HG03565 (cell line): ENCODE results near the gene GJB4.
"Not testable (repeated sequence)": the region's sequence is repeated elsewhere in the genome, so short reads cannot be mapped to it uniquely, and the experiment has no call there.

Source experiments
- ATAC-seq: cut with Tn5 transposase; IDR thresholded peaks from one replicate; pipeline ENCODE4 v1.9.1; 2021; ENCODE audit warnings: mild to moderate bottlenecking, moderate library complexity; ENCODE audit not compliant: unreplicated experiment

Gene GJB4

GRCh38 chr1:34794790-34795180 lies 35.2 kb downstream of the GJB4 start:
- no peak for ATAC-seq

- ATAC-seq = no peak
Observed at GRCh38 chr1:34795916-34796315, 36.4 kb downstream of the GJB4 start.

- no peak for ATAC-seq
Observed at GRCh38 chr1:34796990-34797389, 37.5 kb downstream of the GJB4 start.

- ATAC-seq = no peak
Observed at GRCh38 chr1:34800214-34800613, 40.7 kb downstream of the GJB4 start.

- ATAC-seq = no peak
Observed at GRCh38 chr1:34803770-34804169, 44.2 kb downstream of the GJB4 start.

GRCh38 chr1:34806396-34806795 lies 46.9 kb downstream of the GJB4 start:
- no peak for ATAC-seq

GRCh38 chr1:34808051-34808810 lies 48.7 kb downstream of the GJB4 start:
- ATAC-seq = no peak

- not testable (repeated sequence) for ATAC-seq
Observed at GRCh38 chr1:34810781-34811180, 51.2 kb downstream of the GJB4 start.
